Neural cell (in vitro differentiated cells): ENCODE data around the gene SGTA. TPM values are rescaled to one million over a fixed set of nuclear protein-coding genes. Genes with fewer than 3 reads are reported as not detected.

Source experiments
- H2AFZ ChIP-seq: fragments of 200-600, 300-800 bp; sonication (generic), shearing (Covaris generic); 2 replicates; pipeline ENCODE4 v1.6.0; 2014; ENCODE audit warnings: low read depth, mild to moderate bottlenecking, antibody characterized with exemption, low read length, moderate library complexity
- H3F3A ChIP-seq: fragments of 200-600 bp; shearing (Covaris generic); 2 replicates; pipeline ENCODE4 v1.6.1; 2016; ENCODE audit warnings: mild to moderate bottlenecking, moderate library complexity, mixed read lengths, antibody characterized with exemption, low read length; ENCODE audit not compliant: insufficient read depth, poor library complexity, severe bottlenecking
- H3K27ac ChIP-seq: fragments of 200-600, 300-800 bp; sonication (generic), shearing (Covaris generic); 2 replicates; pipeline ENCODE4 v1.5.1; 2014; ENCODE audit warnings: mild to moderate bottlenecking, low read length, moderate library complexity
- H3K27me3 ChIP-seq: fragments of 300-800, 200-600 bp; sonication (generic), shearing (Covaris generic); 2 replicates; pipeline ENCODE4 v1.6.0; 2014; ENCODE audit warnings: mild to moderate bottlenecking, low read depth, low read length, moderate library complexity; ENCODE audit not compliant: insufficient read depth
- H3K36me3 ChIP-seq: fragments of 300-800, 200-600 bp; sonication (generic), shearing (Covaris generic); 2 replicates; pipeline ENCODE4 v1.5.1; 2014; ENCODE audit warnings: mild to moderate bottlenecking, antibody characterized with exemption, low read length, moderate library complexity; ENCODE audit not compliant: insufficient read depth
- H3K4me2 ChIP-seq: fragments of 300-800, 200-600 bp; sonication (generic), shearing (Covaris generic); 2 replicates; pipeline ENCODE4 v1.6.0; 2014; ENCODE audit warnings: mild to moderate bottlenecking, low read length
- H3K4me3 ChIP-seq: fragments of 300-800, 200-600 bp; sonication (generic), shearing (Covaris generic); 2 replicates; pipeline ENCODE4 v1.5.1; 2014; ENCODE audit warnings: mild to moderate bottlenecking, low read length, moderate library complexity
- H3K79me2 ChIP-seq: fragments of 200-600 bp; shearing (Covaris generic); replicated peaks from 2 replicates; pipeline ENCODE4 v1.6.0; 2014; ENCODE audit warnings: mild to moderate bottlenecking, low read length, moderate library complexity; ENCODE audit not compliant: insufficient read depth
- H3K9ac ChIP-seq: fragments of 300-800, 200-600 bp; sonication (generic), shearing (Covaris generic); 2 replicates; pipeline ENCODE4 v1.6.1; 2016; ENCODE audit warnings: mild to moderate bottlenecking, low read length, mixed read lengths
- H3K9me2 ChIP-seq: fragments of 200-600 bp; shearing (Covaris generic); 2 replicates; pipeline ENCODE4 v1.6.1; 2016; ENCODE audit warnings: mild to moderate bottlenecking, low read length, mixed read lengths; ENCODE audit not compliant: insufficient read depth
- H3K9me3 ChIP-seq: fragments of 200-600, 300-800 bp; sonication (generic), shearing (Covaris generic); 2 replicates; pipeline ENCODE4 v1.6.1; 2016; ENCODE audit warnings: mild to moderate bottlenecking, mixed run types, low read length, moderate library complexity, mixed read lengths
- H4K20me1 ChIP-seq: fragments of 200-600 bp; shearing (Covaris generic); 2 replicates; pipeline ENCODE4 v1.6.1; 2016; ENCODE audit warnings: mild to moderate bottlenecking, mixed run types; ENCODE audit not compliant: insufficient read depth
- CTCF ChIP-seq: fragments of 450-650 bp; IDR thresholded peaks from 2 replicates; pipeline ENCODE4 v1.5.1; 2014; ENCODE audit warnings: antibody characterized with exemption, mild to moderate bottlenecking, moderate library complexity; ENCODE audit not compliant: poor library complexity, severe bottlenecking
- EP300 ChIP-seq: fragments of 450-650 bp; conservative IDR thresholded peaks from 2 replicates; pipeline ENCODE4 v1.6.1; 2014; ENCODE audit warnings: antibody characterized with exemption, mild to moderate bottlenecking, moderate library complexity; ENCODE audit not compliant: poor library complexity, severe bottlenecking
- EZH2 ChIP-seq: fragments of 200-600, 300-800 bp; shearing (Covaris generic), sonication (generic); IDR thresholded peaks from 2 replicates; pipeline ENCODE4 v1.6.1; 2014; ENCODE audit warnings: antibody characterized with exemption, low read length, borderline replicate concordance, mild to moderate bottlenecking; ENCODE audit not compliant: insufficient read depth, poor library complexity, severe bottlenecking
- MXI1 ChIP-seq: fragments of 450-650 bp; conservative IDR thresholded peaks from 2 replicates; pipeline ENCODE4 v1.6.1; 2014; ENCODE audit warnings: antibody characterized with exemption, mild to moderate bottlenecking; ENCODE audit not compliant: poor library complexity, severe bottlenecking
- POLR2AphosphoS5 ChIP-seq: IDR thresholded peaks from 2 replicates; pipeline ENCODE4 v1.6.1; 2012
- RAD21 ChIP-seq: fragments of 450-650 bp; conservative IDR thresholded peaks from 2 replicates; pipeline ENCODE4 v1.6.1; 2014; ENCODE audit warnings: antibody characterized with exemption, mild to moderate bottlenecking, moderate library complexity
- REST ChIP-seq: IDR thresholded peaks from 2 replicates; pipeline ENCODE4 v1.6.1; 2012; ENCODE audit warnings: borderline replicate concordance
- SMC3 ChIP-seq: fragments of 450-650 bp; conservative IDR thresholded peaks from 2 replicates; pipeline ENCODE4 v1.6.1; 2014; ENCODE audit warnings: antibody characterized with exemption, mild to moderate bottlenecking, moderate library complexity; ENCODE audit not compliant: poor library complexity
- TAF1 ChIP-seq: IDR thresholded peaks from 2 replicates; pipeline ENCODE4 v1.6.1; 2012; ENCODE audit warnings: low read depth
- polyA plus RNA-seq: library from polyadenylated mRNA; depleted of rRNA; stranded (reverse); fragments of >200 nt; gene quantifications from 2 replicates; pipeline ENCODE4 v1.2.3, GENCODE V29; 2014

SGTA gene
- polyA plus RNA-seq, 1 donor from 2014 or later, result 80.6 TPM

DNA sequence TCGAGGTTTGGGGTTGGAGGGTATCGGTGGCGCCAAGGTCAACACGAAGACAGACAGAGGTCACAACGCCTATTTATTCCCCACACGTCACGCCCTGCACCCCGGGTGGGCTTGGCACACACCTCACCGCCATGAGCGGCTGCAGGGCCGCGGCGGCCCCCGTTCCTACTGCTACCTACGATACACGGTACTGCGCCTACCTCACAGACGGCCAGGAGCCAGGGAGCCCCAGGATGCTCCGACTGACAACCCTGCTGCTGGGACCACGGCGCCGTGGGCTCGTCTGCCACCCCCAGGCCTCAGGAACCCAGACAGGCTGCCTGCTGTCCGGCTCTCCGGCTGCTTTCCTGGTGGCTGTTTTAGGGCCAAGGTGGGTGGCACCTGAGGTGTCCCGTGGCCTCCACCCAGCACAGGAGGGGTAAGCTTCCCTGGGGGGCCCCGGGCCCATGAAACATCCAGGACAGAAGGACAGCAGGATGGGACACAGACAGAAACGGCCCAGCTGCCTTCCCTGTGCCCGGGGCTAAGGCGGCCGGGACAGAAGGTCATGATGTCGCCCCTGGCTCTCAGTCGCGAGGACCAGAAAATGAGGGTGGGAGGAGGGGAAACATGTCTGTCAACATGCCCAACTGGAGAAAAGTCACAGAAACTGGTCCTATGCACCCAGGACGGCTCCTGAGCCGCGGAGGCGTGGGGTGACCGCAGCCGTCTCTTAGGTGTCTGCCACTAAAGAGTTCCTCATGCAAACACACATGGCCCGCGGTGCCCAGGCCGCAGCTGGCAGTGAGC is 28.2 kb downstream of the SGTA start:
- Histone ChIP-seq H3K27ac (no peak overlapping the region), H3K4me2 (no peak overlapping the region), H3K9ac (no peak overlapping the region), H2AFZ (no peak overlapping the region), H3K9me3 (no peaks in the 10 kb centered on the region), H3K4me3 (no peak overlapping the region), H3F3A (no peaks in the 10 kb centered on the region), H4K20me1 (no peaks in the 10 kb centered on the region), H3K9me2 (no peaks in the 10 kb centered on the region), H3K27me3 (no peaks in the 10 kb centered on the region), H3K79me2 (no peaks in the 10 kb centered on the region), H3K36me3 (no peaks in the 10 kb centered on the region)
- no peak for TF ChIP-seq CTCF
- TF ChIP-seq POLR2AphosphoS5, result no peak
- no peak for TF ChIP-seq RAD21
- TF ChIP-seq EP300, result no peak
- no peak for TF ChIP-seq REST
- TF ChIP-seq TAF1, result no peak
- no peak for TF ChIP-seq MXI1
- TF ChIP-seq EZH2, result no peak
- TF ChIP-seq SMC3, result no peak

GRCh38 chr19:2751438-2751830 is 31.6 kb downstream of the SGTA start:
- TF ChIP-seq EP300, result no peak
- no peak for TF ChIP-seq RAD21
- TF ChIP-seq CTCF, result no peak
- no peak for TF ChIP-seq MXI1
- no peak for TF ChIP-seq TAF1
- TF ChIP-seq SMC3, result no peak
- no peak for TF ChIP-seq REST
- TF ChIP-seq EZH2, result no peak
- TF ChIP-seq POLR2AphosphoS5, result no peak
- Histone ChIP-seq H3F3A (no peaks in the 10 kb centered on the region), H3K9ac (no peak overlapping the region), H2AFZ (no peak overlapping the region), H3K4me3 (no peak overlapping the region), H3K27ac (no peak overlapping the region), H3K4me2 (no peak overlapping the region), H3K36me3 (no peaks in the 10 kb centered on the region), H4K20me1 (no peaks in the 10 kb centered on the region), H3K9me2 (no peaks in the 10 kb centered on the region), H3K27me3 (no peaks in the 10 kb centered on the region), H3K79me2 (no peaks in the 10 kb centered on the region), H3K9me3 (no peaks in the 10 kb centered on the region)
